Aortic smooth muscle cell (primary cell): ENCODE measurements around the gene PHF13. TPM values are rescaled to one million over a fixed set of nuclear protein-coding genes. Genes with fewer than 3 reads are reported as not detected.

Experiments
- total RNA-seq: library from RNA; depleted of rRNA; stranded (reverse); fragments of >200 nt; gene quantifications from 2 replicates; pipeline ENCODE4 v1.2.3, GENCODE V29; 2014

The PHF13 gene
- total RNA-seq, result 12.9 and 13.3 TPM in 2 replicates

GRCh38 chr1:6613361-6614018, at the start of gene PHF13:
Gene PHF13, plus strand, starts transcription at chr1:6613731. Its CDS starts 336 bp downstream, at chr1:6614067.

DNA sequence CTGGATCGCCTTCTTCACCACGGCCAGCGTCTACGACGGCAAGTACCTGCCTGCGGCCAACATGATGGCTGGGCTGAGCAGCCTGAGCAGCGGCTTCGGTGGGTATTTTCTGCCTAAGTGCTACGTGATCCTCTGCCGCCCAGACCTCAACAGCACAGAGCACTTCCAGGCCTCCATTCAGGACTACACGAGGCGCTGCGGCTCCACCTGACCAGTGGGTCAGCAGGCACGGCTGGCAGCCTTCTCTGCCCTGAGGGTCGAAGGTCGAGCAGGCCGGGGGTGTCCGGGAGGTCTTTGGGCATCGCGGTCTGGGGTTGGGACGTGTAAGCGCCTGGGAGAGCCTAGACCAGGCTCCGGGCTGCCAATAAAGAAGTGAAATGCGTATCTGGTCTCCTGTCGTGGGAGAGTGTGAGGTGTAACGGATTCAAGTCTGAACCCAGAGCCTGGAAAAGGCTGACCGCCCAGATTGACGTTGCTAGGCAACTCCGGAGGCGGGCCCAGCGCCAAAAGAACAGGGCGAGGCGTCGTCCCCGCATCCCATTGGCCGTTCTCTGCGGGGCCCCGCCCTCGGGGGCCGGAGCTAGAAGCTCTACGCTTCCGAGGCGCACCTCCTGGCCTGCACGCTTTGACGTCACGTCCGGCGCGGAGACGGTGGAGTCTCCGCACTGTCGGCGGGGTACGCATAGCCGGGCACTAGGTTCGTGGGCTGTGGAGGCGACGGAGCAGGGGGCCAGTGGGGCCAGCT, 34.0 kb upstream of the PHF13 start, which contains the start of gene ZBTB48:
Gene ZBTB48, plus strand, starts transcription at position 621 of the 745 bp plus-strand sequence. CDS start 616 bp downstream, outside the sequence.

GRCh38 chr1:6602669-6603237, 10.8 kb upstream of the PHF13 start, which contains the start of gene KLHL21:
Gene KLHL21, minus strand, starts transcription at chr1:6602869. Its CDS starts 52 bp downstream, at chr1:6602817.

GRCh38 chr1:6624710-6625583, 11.4 kb downstream of the PHF13 start, which contains the start of gene THAP3:
Gene THAP3, plus strand, starts transcription at chr1:6624868. Its CDS starts 351 bp downstream, at chr1:6625219.

Other genes with a start within 250 kb of the PHF13 start
- 82.0 and 83.9 TPM in 2 replicates for gene ACOT7, start 220.0 kb upstream of the PHF13 start, total RNA-seq
- 0.75 and 0.92 TPM in 2 replicates for gene HES2, start 193.8 kb upstream of the PHF13 start, total RNA-seq
- gene ESPN, start 189.0 kb upstream of the PHF13 start, total RNA-seq, result not detected in 2 replicates
- gene TNFRSF25, start 147.6 kb upstream of the PHF13 start, total RNA-seq, result 5.4 and 7.5 TPM in 2 replicates
- 18.2 and 28.7 TPM in 2 replicates for gene PLEKHG5, start 122.1 kb upstream of the PHF13 start, total RNA-seq
- 15.3 and 17.0 TPM in 2 replicates for gene NOL9, start 59.2 kb upstream of the PHF13 start, total RNA-seq
- gene TAS1R1, start 58.4 kb upstream of the PHF13 start, total RNA-seq, result 0.40 and 0.44 TPM in 2 replicates
- 16.2 and 16.4 TPM in 2 replicates for gene ZBTB48, start 33.7 kb upstream of the PHF13 start, total RNA-seq
- 33.8 and 39.5 TPM in 2 replicates for gene KLHL21, start 10.9 kb upstream of the PHF13 start, total RNA-seq
- gene THAP3, start 11.1 kb downstream of the PHF13 start, total RNA-seq, result 17.4 and 18.4 TPM in 2 replicates
- gene DNAJC11, start 88.1 kb downstream of the PHF13 start, total RNA-seq, result 47.4 and 49.9 TPM in 2 replicates
- 57.6 and 63.1 TPM in 2 replicates for gene CAMTA1, start 171.7 kb downstream of the PHF13 start, total RNA-seq